GM12878 (cell line): ENCODE data around the gene HDAC7.

Experiments used
- SUPT20H ChIP-seq: IDR thresholded peaks from 2 replicates; pipeline ENCODE4 v1.6.1; 2011; ENCODE audit warnings: low read depth, mild to moderate bottlenecking, low read length, moderate library complexity, borderline replicate concordance; ENCODE audit not compliant: control insufficient read depth
- TAF1 ChIP-seq: IDR thresholded peaks from 2 replicates; pipeline ENCODE4 v1.6.1; 2011; ENCODE audit warnings: mild to moderate bottlenecking, low read depth, low read length, borderline replicate concordance
- TF ChIP-seq, protein P1 (sequence below): IDR thresholded peaks from 2 replicates; pipeline ENCODE4 v1.6.1; 2011; ENCODE audit warnings: borderline replicate concordance, low read depth, mild to moderate bottlenecking, moderate library complexity, mixed read lengths, low read length; ENCODE audit not compliant: insufficient read depth; ENCODE audit errors: extremely low read length
- TF ChIP-seq, protein P2 (sequence below), 3 experiments: IDR thresholded peaks in 2 of 3; conservative IDR thresholded peaks in 1 of 3; 2 replicates each; pipeline ENCODE4 v1.5.1; 2011; ENCODE audit warnings: low read depth in 3 of 3, low read length in 3 of 3, mild to moderate bottlenecking in 3 of 3, control low read depth in 2 of 3, moderate library complexity in 2 of 3, inconsistent platforms in 1 of 3, mixed read lengths in 1 of 3; ENCODE audit not compliant: control insufficient read depth in 2 of 3, insufficient read depth in 1 of 3; ENCODE audit errors: extremely low read depth in 1 of 3

DNA sequence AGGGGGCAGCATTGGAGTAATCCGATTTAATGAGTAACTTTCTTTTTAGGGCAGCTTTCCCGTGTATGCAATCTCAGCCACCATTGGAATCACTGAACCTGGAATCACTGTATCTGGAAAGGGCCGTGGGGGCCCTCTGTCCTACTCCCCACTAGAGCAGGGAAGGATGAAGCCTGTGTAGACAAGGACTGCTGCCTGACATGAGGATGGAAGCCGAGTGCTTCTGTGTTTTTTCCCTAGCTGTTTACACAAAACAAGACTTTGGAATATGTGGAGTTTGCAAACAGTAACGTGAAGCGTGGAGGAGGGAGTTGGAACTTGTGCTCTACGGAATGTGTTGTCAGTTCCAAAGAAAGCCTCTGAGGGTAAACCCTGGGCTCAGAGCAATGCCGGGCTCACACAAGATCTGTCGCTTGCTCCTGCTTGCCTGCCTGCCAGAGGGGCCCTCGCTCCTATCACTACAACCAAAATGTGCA, 32.4 kb upstream of the HDAC7 start:
- TF ChIP-seq, protein P1, sequence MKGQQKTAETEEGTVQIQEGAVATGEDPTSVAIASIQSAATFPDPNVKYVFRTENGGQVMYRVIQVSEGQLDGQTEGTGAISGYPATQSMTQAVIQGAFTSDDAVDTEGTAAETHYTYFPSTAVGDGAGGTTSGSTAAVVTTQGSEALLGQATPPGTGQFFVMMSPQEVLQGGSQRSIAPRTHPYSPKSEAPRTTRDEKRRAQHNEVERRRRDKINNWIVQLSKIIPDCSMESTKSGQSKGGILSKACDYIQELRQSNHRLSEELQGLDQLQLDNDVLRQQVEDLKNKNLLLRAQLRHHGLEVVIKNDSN, result no peak
- TF ChIP-seq TAF1, result no peak
- TF ChIP-seq, protein P2, sequence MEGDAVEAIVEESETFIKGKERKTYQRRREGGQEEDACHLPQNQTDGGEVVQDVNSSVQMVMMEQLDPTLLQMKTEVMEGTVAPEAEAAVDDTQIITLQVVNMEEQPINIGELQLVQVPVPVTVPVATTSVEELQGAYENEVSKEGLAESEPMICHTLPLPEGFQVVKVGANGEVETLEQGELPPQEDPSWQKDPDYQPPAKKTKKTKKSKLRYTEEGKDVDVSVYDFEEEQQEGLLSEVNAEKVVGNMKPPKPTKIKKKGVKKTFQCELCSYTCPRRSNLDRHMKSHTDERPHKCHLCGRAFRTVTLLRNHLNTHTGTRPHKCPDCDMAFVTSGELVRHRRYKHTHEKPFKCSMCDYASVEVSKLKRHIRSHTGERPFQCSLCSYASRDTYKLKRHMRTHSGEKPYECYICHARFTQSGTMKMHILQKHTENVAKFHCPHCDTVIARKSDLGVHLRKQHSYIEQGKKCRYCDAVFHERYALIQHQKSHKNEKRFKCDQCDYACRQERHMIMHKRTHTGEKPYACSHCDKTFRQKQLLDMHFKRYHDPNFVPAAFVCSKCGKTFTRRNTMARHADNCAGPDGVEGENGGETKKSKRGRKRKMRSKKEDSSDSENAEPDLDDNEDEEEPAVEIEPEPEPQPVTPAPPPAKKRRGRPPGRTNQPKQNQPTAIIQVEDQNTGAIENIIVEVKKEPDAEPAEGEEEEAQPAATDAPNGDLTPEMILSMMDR (IDR thresholded peaks at IDR 0.05 in 2 of 3, conservative IDR thresholded peaks at IDR 0.05 in 1 of 3; ENCODE audit: control insufficient read depth in 2 of 3, extremely low read depth in 1 of 3, insufficient read depth in 1 of 3, low read depth in 3 of 3, low read length in 3 of 3), result no peak
- TF ChIP-seq SUPT20H, result no peak
